A673 (cell line): Measurements from ENCODE around the gene PCDHA9. TPM values are rescaled to one million over a fixed set of nuclear protein-coding genes. Genes with fewer than 3 reads are reported as not detected.

Source experiments
- BruUV-seq: library from RNA; stranded (reverse); fragments of 400-500 nt; replicated peaks from 2 replicates; lab custom pipeline; 2021; lab: Mats Ljungman, UMichigan
- CTCF ChIA-PET: fragments of 300-600 bp; sonication (Branson Sonifier 250); formaldehyde crosslinking; loops from one replicate; lab custom pipeline; 2022; ENCODE audit warnings: antibody characterized with exemption; lab: Charles Lee
- POLR2A ChIA-PET: fragments of 300-600 bp; sonication (Branson Sonifier 250); formaldehyde crosslinking; loops from one replicate; lab custom pipeline; 2022; ENCODE audit warnings: antibody characterized with exemption; ENCODE audit not compliant: low non-redundant PET; lab: Charles Lee
- DNase-seq: peaks from one replicate; pipeline ENCODE4 v3.0.0-alpha.2; 2015; ENCODE audit warnings: low spot score
- H3K27ac ChIP-seq: fragments of 200-600 bp; sonication (generic); 2 replicates; pipeline ENCODE4 v1.5.1; 2016; ENCODE audit warnings: mixed run types, low read depth, mild to moderate bottlenecking, mixed read lengths, antibody characterized with exemption, low read length; ENCODE audit not compliant: poor library complexity, severe bottlenecking
- H3K27me3 ChIP-seq: fragments of 200-600 bp; sonication (generic); replicated peaks from 2 replicates; pipeline ENCODE4 v1.6.1; 2017; ENCODE audit warnings: mixed run types, low read depth, mild to moderate bottlenecking, mixed read lengths, antibody characterized with exemption, low read length; ENCODE audit not compliant: insufficient read depth, poor library complexity
- H3K36me3 ChIP-seq: fragments of 200-600 bp; sonication (generic); 2 replicates; pipeline ENCODE4 v1.6.1; 2016; ENCODE audit warnings: mixed run types, mild to moderate bottlenecking, mixed read lengths, antibody characterized with exemption, low read length; ENCODE audit not compliant: insufficient read depth, poor library complexity, severe bottlenecking
- H3K4me1 ChIP-seq: fragments of 200-600 bp; sonication (generic); 2 replicates; pipeline ENCODE4 v1.6.1; 2017; ENCODE audit warnings: mixed run types, mild to moderate bottlenecking, mixed read lengths, antibody characterized with exemption, low read length; ENCODE audit not compliant: insufficient read depth, poor library complexity, severe bottlenecking
- H3K4me3 ChIP-seq: fragments of 200-600 bp; sonication (generic); 2 replicates; pipeline ENCODE4 v1.5.1; 2016; ENCODE audit warnings: low read depth, mixed run types, mild to moderate bottlenecking, mixed read lengths, low read length; ENCODE audit not compliant: poor library complexity, severe bottlenecking
- H3K9me3 ChIP-seq: fragments of 200-600 bp; sonication (generic); 2 replicates; pipeline ENCODE4 v1.6.1; 2016; ENCODE audit warnings: mixed run types, low read depth, mild to moderate bottlenecking, mixed read lengths, antibody characterized with exemption, low read length; ENCODE audit not compliant: poor library complexity, severe bottlenecking
- CTCF ChIP-seq: fragments of 300-800, 200-600 bp; sonication (generic); conservative IDR thresholded peaks from 2 replicates; pipeline ENCODE4 v1.5.1; 2017; ENCODE audit warnings: low read depth, mild to moderate bottlenecking, antibody characterized with exemption, low read length, moderate library complexity, mixed read lengths
- EZH2 ChIP-seq: fragments of 200-600 bp; sonication (generic); IDR thresholded peaks from 2 replicates; pipeline ENCODE4 v1.6.1; 2017; ENCODE audit warnings: borderline replicate concordance, low read depth, mild to moderate bottlenecking, mixed read lengths, antibody characterized with exemption, low read length; ENCODE audit not compliant: poor library complexity, severe bottlenecking
- intact Hi-C: fragments of 100-400 bp; cut with micrococcal nuclease; formaldehyde crosslinking; loops from one replicate; pipeline ENCODE4 v1.10.0; 2022; ENCODE audit not compliant: unreplicated experiment
- total RNA-seq: library from RNA; stranded (reverse); gene quantifications from 2 replicates; pipeline ENCODE4 v1.2.3, GENCODE V29; 2021

Gene PCDHA9
- total RNA-seq, 1 experiment from 2014 or later, result 0.37 TPM

GRCh38 chr5:140877262-140877581 lies 29.0 kb downstream of the PCDHA9 start:
- Histone ChIP-seq H3K36me3 (no peaks in the 10 kb centered on the region), H3K27me3 (no peaks in the 10 kb centered on the region), H3K4me1 (peaks cover 16% of the 10 kb centered on the region), H3K9me3 (no peaks in the 10 kb centered on the region), H3K4me3 (no peak overlapping the region), H3K27ac (no peak overlapping the region)
- DNase-seq, result no peak
- no TSS peak for BruUV-seq
- POLR2A ChIA-PET, result no interaction called here
- TF ChIP-seq EZH2, result no peak
- intact Hi-C loops, result no loop called here
- CTCF ChIA-PET, result no interaction called here

- H3K36me3 ChIP-seq, result no peaks in the 10 kb centered on the region
- H3K9me3 ChIP-seq, result no peaks in the 10 kb centered on the region
- H3K27ac ChIP-seq, result peak within 1 kb of the TSS; percentile 36
- intact Hi-C loops, result loop anchor here (1.0 to 5.0 kb wide), 2 partner anchors 40 to 158 kb away; no protein-coding TSS in a partner anchor
- no peak for TF ChIP-seq EZH2
- TF ChIP-seq CTCF, result peak; percentile 85
- H3K4me3 ChIP-seq, result peak within 1 kb of the TSS; percentile 51
- ChIA-PET POLR2A (no interaction called here), CTCF (interaction anchor here (0.7 to 2.7 kb wide), 3 partner anchors 41 to 158 kb away, joined by 3 to 25 read pairs (median 4); partner anchors contain the start of gene PCDHA6)
- DNase-seq, result peak; percentile 90
- BruUV-seq, result no TSS peak
- no peaks in the 10 kb centered on the region for H3K4me1 ChIP-seq
- no peaks in the 10 kb centered on the region for H3K27me3 ChIP-seq
Measured at GRCh38 chr5:140881889-140882590, 33.9 kb downstream of the PCDHA9 start, which contains the start of gene PCDHA13. Gene PCDHA13 (plus strand): TSS chr5:140882124. CDS start chr5:140882269, 145 bp downstream.

- DNase-seq, result peak; percentile 89
- CTCF ChIA-PET, result interaction anchor here (1.3 to 2.7 kb wide), 2 partner anchors 55 to 158 kb away, joined by 4 to 25 read pairs; partner anchors contain the start of gene PCDHA6
- POLR2A ChIA-PET, result no interaction called here
- H3K27ac ChIP-seq, result peak overlapping the region; percentile 36
- H3K4me3 ChIP-seq, result peak overlapping the region; percentile 51
- H3K9me3 ChIP-seq, result no peaks in the 10 kb centered on the region
- intact Hi-C loops, result loop anchor here (1.0 to 5.0 kb wide), 2 partner anchors 40 to 158 kb away; no protein-coding TSS in a partner anchor
- TF ChIP-seq CTCF, result peak; percentile 75
- no peak for TF ChIP-seq EZH2
- no TSS peak for BruUV-seq
- no peaks in the 10 kb centered on the region for H3K4me1 ChIP-seq
- H3K36me3 ChIP-seq, result no peaks in the 10 kb centered on the region
- H3K27me3 ChIP-seq, result no peaks in the 10 kb centered on the region
Measured at GRCh38 chr5:140882591-140882899, 34.4 kb downstream of the PCDHA9 start.
